Cardiac fibroblast (primary cell): ENCODE data around the gene ZFP3.
"Not testable (repeated sequence)": the region's sequence is repeated elsewhere in the genome, so short reads cannot be mapped to it uniquely, and the experiment has no call there.

Experiments
- DNase-seq, 2 donors: peaks; one replicate each; pipeline versions ENCODE4 v3.0.0 to v3.0.0-alpha.2; 2010; ENCODE audit warnings: low read depth in 2 of 2
- H3K4me3 ChIP-seq, 2 donors: replicated peaks in 1 of 2; 1 replicate in 1 of 2; 2 replicates in 1 of 2; pipeline ENCODE4 v1.5.1; 2011; ENCODE audit warnings: low read depth in 2 of 2, low read length in 2 of 2, mild to moderate bottlenecking in 2 of 2, moderate library complexity in 1 of 2
- CTCF ChIP-seq: IDR thresholded peaks from one replicate; pipeline ENCODE4 v1.5.1; 2011; ENCODE audit warnings: low read depth, mild to moderate bottlenecking, low read length, inconsistent platforms

ZFP3 gene

GRCh38 chr17:5121186-5121841 is 43.0 kb downstream of the ZFP3 start:
- H3K4me3 ChIP-seq = no peak overlapping the region
- no peak for TF ChIP-seq CTCF
- no peak for DNase-seq

GRCh38 chr17:5122056-5122455 is 43.8 kb downstream of the ZFP3 start:
- not testable (repeated sequence) for H3K4me3 ChIP-seq, DNase-seq

GRCh38 chr17:5122586-5123342 is 44.5 kb downstream of the ZFP3 start:
- DNase-seq = peak in 1 of 2 donors; percentile 14

GRCh38 chr17:5123343-5124124 is 45.3 kb downstream of the ZFP3 start:
- TF ChIP-seq CTCF = no peak
- DNase-seq = no peak
- no peak overlapping the region for H3K4me3 ChIP-seq

More at GRCh38 chr17:5122586-5123342, 44.5 kb downstream of the ZFP3 start:
- H3K4me3 ChIP-seq = peak overlapping the region; percentile 30 to 42
- no peak for TF ChIP-seq CTCF

GRCh38 chr17:5124125-5124760 is 46.0 kb downstream of the ZFP3 start:
- H3K4me3 ChIP-seq, DNase-seq: not testable (repeated sequence)

- not testable (repeated sequence) for H3K4me3 ChIP-seq, DNase-seq
Measured at GRCh38 chr17:5124896-5125295, 46.6 kb downstream of the ZFP3 start.

GRCh38 chr17:5126719-5127488 is 48.6 kb downstream of the ZFP3 start:
- TF ChIP-seq CTCF = no peak
- no peak for DNase-seq
- H3K4me3 ChIP-seq = no peak overlapping the region
